OCI-LY3 (cell line): ENCODE data around the gene KL.
A peak's percentile ranks its signal among the peaks of the same experiment; 100 is the strongest.

ENCODE experiments used
- H2AFZ ChIP-seq: fragments of 200-600, 300-600 bp; shearing (Covaris generic); 2 replicates; pipeline ENCODE4 v1.6.0; 2014; ENCODE audit warnings: antibody characterized with exemption, low read depth, low read length
- H3K27ac ChIP-seq: fragments of 200-600, 300-600 bp; sonication (generic); 2 replicates; pipeline ENCODE4 v1.5.1; 2014; ENCODE audit warnings: mild to moderate bottlenecking, low read length, moderate library complexity, mixed read lengths
- H3K27me3 ChIP-seq: fragments of 200-600, 300-600 bp; sonication (generic); 2 replicates; pipeline ENCODE4 v1.6.1; 2014; ENCODE audit warnings: low read depth, low read length, mixed read lengths
- H3K36me3 ChIP-seq: fragments of 200-600, 300-600 bp; sonication (generic); replicated peaks from 2 replicates; pipeline ENCODE3; 2014; ENCODE audit warnings: low read depth, low read length, mixed read lengths
- H3K4me1 ChIP-seq: fragments of 300-600, 200-600 bp; sonication (generic); 2 replicates; pipeline ENCODE4 v1.6.1; 2014; ENCODE audit warnings: low read length, mixed read lengths
- H3K4me2 ChIP-seq: fragments of 200-600, 300-600 bp; sonication (generic); 2 replicates; pipeline ENCODE4 v1.6.1; 2014; ENCODE audit warnings: low read length, mixed read lengths
- H3K4me3 ChIP-seq: fragments of 300-600, 200-600 bp; sonication (generic); 2 replicates; pipeline ENCODE4 v1.5.1; 2014; ENCODE audit warnings: antibody characterized with exemption, mild to moderate bottlenecking, low read length, moderate library complexity
- H3K79me2 ChIP-seq: fragments of 300-600, 200-600 bp; shearing (Covaris generic); 2 replicates; pipeline ENCODE4 v1.6.1; 2014; ENCODE audit warnings: mild to moderate bottlenecking, low read length, mixed read lengths
- H3K9ac ChIP-seq: fragments of 300-600, 200-600 bp; shearing (Covaris generic); 2 replicates; pipeline ENCODE4 v1.6.0; 2014; ENCODE audit warnings: mild to moderate bottlenecking, low read length, moderate library complexity
- H3K9me3 ChIP-seq: fragments of 200-600, 300-600 bp; shearing (Covaris generic); 2 replicates; pipeline ENCODE4 v1.6.1; 2014; ENCODE audit warnings: low read length, mixed read lengths; ENCODE audit not compliant: insufficient read depth
- H4K20me1 ChIP-seq: fragments of 200-600, 300-600 bp; sonication (generic); 2 replicates; pipeline ENCODE4 v1.6.1; 2016; ENCODE audit warnings: low read length, mixed read lengths; ENCODE audit not compliant: insufficient read depth
- CTCF ChIP-seq: fragments of 200-600, 300-600 bp; sonication (generic); IDR thresholded peaks from 2 replicates; pipeline ENCODE4 v1.5.1; 2014; ENCODE audit warnings: antibody characterized with exemption, low read length, low read depth
- EZH2phosphoT487 ChIP-seq: fragments of 200-600 bp; shearing (Covaris generic); IDR thresholded peaks from 2 replicates; pipeline ENCODE4 v1.6.1; 2018; ENCODE audit warnings: antibody characterized with exemption, mixed run types, low read depth

KL gene

GRCh38 chr13:32987462-32987861, 28.8 kb upstream of the KL start:
- Histone ChIP-seq H3K79me2 (no peaks in the 10 kb centered on the region), H3K4me2 (no peak overlapping the region), H2AFZ (no peak overlapping the region), H3K36me3 (no peaks in the 10 kb centered on the region), H3K27ac (no peak overlapping the region), H4K20me1 (no peaks in the 10 kb centered on the region), H3K9ac (no peak overlapping the region), H3K27me3 (no peaks in the 10 kb centered on the region), H3K9me3 (peaks cover 11% of the 10 kb centered on the region; the same call in 1 of the 2 replicates), H3K4me3 (no peak overlapping the region), H3K4me1 (peaks cover 24% of the 10 kb centered on the region)
- no peak for TF ChIP-seq CTCF
- TF ChIP-seq EZH2phosphoT487: no peak

- H3K36me3 ChIP-seq: no peaks in the 10 kb centered on the region
- no peak overlapping the region for H3K27ac ChIP-seq
- H3K4me1 ChIP-seq: peaks cover 24% of the 10 kb centered on the region
- H3K27me3 ChIP-seq: no peaks in the 10 kb centered on the region
- no peak overlapping the region for H2AFZ ChIP-seq
- TF ChIP-seq CTCF: no peak
- TF ChIP-seq EZH2phosphoT487: no peak
- no peaks in the 10 kb centered on the region for H4K20me1 ChIP-seq
- peak overlapping the region; percentile 68 for H3K4me2 ChIP-seq
- H3K9me3 ChIP-seq: peaks cover 11% of the 10 kb centered on the region; the same call in 1 of the 2 replicates
- peak overlapping the region; percentile 58 for H3K4me3 ChIP-seq
- H3K79me2 ChIP-seq: no peaks in the 10 kb centered on the region
- H3K9ac ChIP-seq: no peak overlapping the region
Observed at GRCh38 chr13:32988608-32989289, 27.5 kb upstream of the KL start.

GRCh38 chr13:32989290-32989667, 26.9 kb upstream of the KL start:
- peak overlapping the region; percentile 58 for H3K4me3 ChIP-seq
- H3K4me2 ChIP-seq: peak overlapping the region; percentile 68
- no peak overlapping the region for H3K9ac ChIP-seq
- no peaks in the 10 kb centered on the region for H3K36me3 ChIP-seq
- H3K4me1 ChIP-seq: peaks cover 24% of the 10 kb centered on the region
- no peak overlapping the region for H2AFZ ChIP-seq
- peaks cover 11% of the 10 kb centered on the region; the same call in 1 of the 2 replicates for H3K9me3 ChIP-seq
- no peaks in the 10 kb centered on the region for H3K27me3 ChIP-seq
- H3K79me2 ChIP-seq: no peaks in the 10 kb centered on the region
- TF ChIP-seq EZH2phosphoT487 (no peak), CTCF (no peak)
- no peaks in the 10 kb centered on the region for H4K20me1 ChIP-seq
- H3K27ac ChIP-seq: no peak overlapping the region

GRCh38 chr13:32989942-32990341, 26.3 kb upstream of the KL start:
- Histone ChIP-seq H3K27ac (no peak overlapping the region), H3K27me3 (no peaks in the 10 kb centered on the region), H3K9ac (no peak overlapping the region), H3K9me3 (peaks cover 11% of the 10 kb centered on the region; the same call in 1 of the 2 replicates), H3K4me1 (peaks cover 18% of the 10 kb centered on the region), H2AFZ (no peak overlapping the region), H4K20me1 (no peaks in the 10 kb centered on the region), H3K4me3 (no peak overlapping the region), H3K79me2 (no peaks in the 10 kb centered on the region), H3K36me3 (no peaks in the 10 kb centered on the region), H3K4me2 (no peak overlapping the region)
- no peak for TF ChIP-seq CTCF
- TF ChIP-seq EZH2phosphoT487: no peak
